ENCODE measurements around the gene CLDN7. TPM values are rescaled to one million over a fixed set of nuclear protein-coding genes. Genes with fewer than 3 reads are reported as not detected.

The CLDN7 gene
- total RNA-seq, 4 donors from 2014 or later = 108 to 161 (median 144) TPM

- H3K27ac ChIP-seq = no peak overlapping the region
- H3K9me3 ChIP-seq = no peaks in the 10 kb centered on the region
- peaks cover 16 to 18% of the 10 kb centered on the region in 2 donors for H3K4me1 ChIP-seq
- DNase-seq = no peak
- 94 to 95% methylated on average over 10 to 12 of the region's 12 CpGs for WGBS, 2 donors
- intact Hi-C loops (cut with DNase I) = no loop called here
- H3K4me3 ChIP-seq (replicated peaks in 1 of 3) = no peak overlapping the region
- TF ChIP-seq POLR2A (IDR thresholded peaks at IDR 0.05) (no peak), CTCF (IDR thresholded peaks at IDR 0.05) (no peak)
- H3K36me3 ChIP-seq = no peaks in the 10 kb centered on the region
- no peaks in the 10 kb centered on the region for H3K27me3 ChIP-seq
Measured at GRCh38 chr17:7285679-7286078, 23.4 kb upstream of the CLDN7 start.

- intact Hi-C loops (cut with DNase I) = no loop called here
- no peaks in the 10 kb centered on the region for H3K36me3 ChIP-seq
- H3K4me1 ChIP-seq = peaks cover 16 to 23% of the 10 kb centered on the region in 2 donors
- no peaks in the 10 kb centered on the region for H3K27me3 ChIP-seq
- no peak for DNase-seq
- H3K9me3 ChIP-seq = no peaks in the 10 kb centered on the region
- 90 to 100% methylated on average over 1 to 9 of the region's 16 CpGs for WGBS, 2 donors
- TF ChIP-seq POLR2A (IDR thresholded peaks at IDR 0.05) (no peak), CTCF (IDR thresholded peaks at IDR 0.05) (no peak)
- no peak overlapping the region for H3K27ac ChIP-seq
- H3K4me3 ChIP-seq (replicated peaks in 1 of 3) = no peak overlapping the region
Measured at GRCh38 chr17:7284911-7285310, 22.6 kb upstream of the CLDN7 start.

- Histone ChIP-seq H3K4me3 (replicated peaks in 1 of 3) (no peak overlapping the region), H3K4me1 (peaks cover 16 to 23% of the 10 kb centered on the region in 2 donors), H3K27me3 (no peaks in the 10 kb centered on the region), H3K9me3 (no peaks in the 10 kb centered on the region), H3K36me3 (no peaks in the 10 kb centered on the region), H3K27ac (no peak overlapping the region)
- WGBS, 2 donors = 82 to 93% methylated on average over 16 to 17 of the region's 18 CpGs
- DNase-seq = no peak
- TF ChIP-seq CTCF (IDR thresholded peaks at IDR 0.05) = no peak
- TF ChIP-seq POLR2A (IDR thresholded peaks at IDR 0.05) = no peak
- intact Hi-C loops (cut with DNase I) = no loop called here
Measured at GRCh38 chr17:7283471-7284216, 21.4 kb upstream of the CLDN7 start.

GRCh38 chr17:7282752-7283321, 20.6 kb upstream of the CLDN7 start:
- intact Hi-C loops (cut with DNase I) = no loop called here
- no peak for DNase-seq
- 75 to 79% methylated on average over 5 to 6 of the region's 6 CpGs for WGBS, 2 donors
- no peak for TF ChIP-seq CTCF (IDR thresholded peaks at IDR 0.05)
- no peak for TF ChIP-seq POLR2A (IDR thresholded peaks at IDR 0.05)
- Histone ChIP-seq H3K27me3 (no peaks in the 10 kb centered on the region), H3K4me3 (replicated peaks in 1 of 3) (peak overlapping the region in 1 of 3 donors; percentile 27), H3K9me3 (no peaks in the 10 kb centered on the region), H3K4me1 (peaks cover 16 to 23% of the 10 kb centered on the region in 2 donors), H3K27ac (no peak overlapping the region), H3K36me3 (no peaks in the 10 kb centered on the region)

All from thyroid gland (tissue), 4 donors.